Measurements from ENCODE around the gene SNAPC2.

SNAPC2 gene

GRCh38 chr19:7943444-7944176, 23.5 kb downstream of the SNAPC2 start, which contains the start of gene TIMM44:
Gene TIMM44 (minus strand): TSS chr19:7943666. CDS start chr19:7943651, 15 bp downstream.
- Histone ChIP-seq H3K4me2 (ENCODE audit: low read length) (peak within 1 kb of the TSS; percentile 93), H3K4me3 (ENCODE audit: low read depth, low read length, poor library complexity, severe bottlenecking) (peak within 1 kb of the TSS; percentile 88), H3K27ac (ENCODE audit: low read depth, low read length, poor library complexity, severe bottlenecking) (peak within 1 kb of the TSS; percentile 83), H3K27me3 (ENCODE audit: insufficient read depth, low read length) (no peaks in the 10 kb centered on the region), H2AFZ (ENCODE audit: low read length) (no peak within 1 kb of the TSS), H3K9me2 (ENCODE audit: low read depth, low read length) (no peaks in the 10 kb centered on the region), H3F3A (ENCODE audit: insufficient read depth, low read length) (no peaks in the 10 kb centered on the region), H3K36me3 (ENCODE audit: insufficient read depth, low read length) (peaks cover 28% of the 10 kb centered on the region), H3K9ac (ENCODE audit: low read length) (peak within 1 kb of the TSS; percentile 93), H3K4me1 (ENCODE audit: insufficient read depth, low read length, severe bottlenecking) (peaks cover 24% of the 10 kb centered on the region), H4K20me1 (ENCODE audit: insufficient read depth, low read length) (no peaks in the 10 kb centered on the region), H3K9me3 (ENCODE audit: low read length) (no peaks in the 10 kb centered on the region), H3K79me2 (ENCODE audit: insufficient read depth, low read length) (peaks cover 4% of the 10 kb centered on the region; the same call in 1 of the 2 replicates)
- no peak for TF ChIP-seq EZH2 (IDR thresholded peaks at IDR 0.05; ENCODE audit: borderline replicate concordance, low read length)
- no peak for TF ChIP-seq CTCF (IDR thresholded peaks at IDR 0.05; ENCODE audit: low read length)

GRCh38 chr19:7944177-7944761, 24.1 kb downstream of the SNAPC2 start:
- H3K9me2 ChIP-seq (ENCODE audit: low read depth, low read length), result no peaks in the 10 kb centered on the region
- H3K79me2 ChIP-seq (ENCODE audit: insufficient read depth, low read length), result peaks cover 4% of the 10 kb centered on the region; the same call in 1 of the 2 replicates
- peak overlapping the region; percentile 83 for H3K27ac ChIP-seq (ENCODE audit: low read depth, low read length, poor library complexity, severe bottlenecking)
- H3K36me3 ChIP-seq (ENCODE audit: insufficient read depth, low read length), result peaks cover 24% of the 10 kb centered on the region
- H3K4me2 ChIP-seq (ENCODE audit: low read length), result peak overlapping the region; percentile 93
- peak overlapping the region; percentile 79 for H3K9ac ChIP-seq (ENCODE audit: low read length)
- H4K20me1 ChIP-seq (ENCODE audit: insufficient read depth, low read length), result no peaks in the 10 kb centered on the region
- no peak for TF ChIP-seq EZH2 (IDR thresholded peaks at IDR 0.05; ENCODE audit: borderline replicate concordance, low read length)
- TF ChIP-seq CTCF (IDR thresholded peaks at IDR 0.05; ENCODE audit: low read length), result peak; percentile 82
- peak overlapping the region; percentile 88 for H3K4me3 ChIP-seq (ENCODE audit: low read depth, low read length, poor library complexity, severe bottlenecking)
- H2AFZ ChIP-seq (ENCODE audit: low read length), result no peak overlapping the region
- no peaks in the 10 kb centered on the region for H3K27me3 ChIP-seq (ENCODE audit: insufficient read depth, low read length)
- no peaks in the 10 kb centered on the region for H3F3A ChIP-seq (ENCODE audit: insufficient read depth, low read length)
- H3K4me1 ChIP-seq (ENCODE audit: insufficient read depth, low read length, severe bottlenecking), result peaks cover 24% of the 10 kb centered on the region
- H3K9me3 ChIP-seq (ENCODE audit: low read length), result no peaks in the 10 kb centered on the region

- Histone ChIP-seq H3K9me2 (ENCODE audit: low read depth, low read length) (no peaks in the 10 kb centered on the region), H3K36me3 (ENCODE audit: insufficient read depth, low read length) (no peaks in the 10 kb centered on the region), H3K9me3 (ENCODE audit: low read length) (no peaks in the 10 kb centered on the region), H3K4me3 (ENCODE audit: low read depth, low read length, poor library complexity, severe bottlenecking) (no peak overlapping the region), H3K4me2 (ENCODE audit: low read length) (no peak overlapping the region), H3K79me2 (ENCODE audit: insufficient read depth, low read length) (no peaks in the 10 kb centered on the region), H3F3A (ENCODE audit: insufficient read depth, low read length) (no peaks in the 10 kb centered on the region), H3K27me3 (ENCODE audit: insufficient read depth, low read length) (no peaks in the 10 kb centered on the region), H3K27ac (ENCODE audit: low read depth, low read length, poor library complexity, severe bottlenecking) (no peak overlapping the region), H2AFZ (ENCODE audit: low read length) (no peak overlapping the region), H4K20me1 (ENCODE audit: insufficient read depth, low read length) (no peaks in the 10 kb centered on the region), H3K9ac (ENCODE audit: low read length) (no peak overlapping the region), H3K4me1 (ENCODE audit: insufficient read depth, low read length, severe bottlenecking) (peaks cover 11% of the 10 kb centered on the region)
- no peak for TF ChIP-seq CTCF (IDR thresholded peaks at IDR 0.05; ENCODE audit: low read length)
- no peak for TF ChIP-seq EZH2 (IDR thresholded peaks at IDR 0.05; ENCODE audit: borderline replicate concordance, low read length)
These were observed 27.8 kb downstream of the SNAPC2 start for GRCh38 chr19:7947939-7948338.
